GM20000 (cell line): ENCODE results near the gene PHB1.
"Not testable (repeated sequence)": the region's sequence is repeated elsewhere in the genome, so short reads cannot be mapped to it uniquely, and the experiment has no call there.

ENCODE experiments used
- DNase-seq: peaks from one replicate; pipeline ENCODE4 v3.0.0; 2012; ENCODE audit warnings: low spot score
- TF ChIP-seq, protein P1 (sequence below): IDR thresholded peaks from 2 replicates; pipeline ENCODE4 v1.5.1; 2012; ENCODE audit warnings: mild to moderate bottlenecking, control low read depth; ENCODE audit errors: extremely low read depth, missing control alignments

PHB1 gene

DNA sequence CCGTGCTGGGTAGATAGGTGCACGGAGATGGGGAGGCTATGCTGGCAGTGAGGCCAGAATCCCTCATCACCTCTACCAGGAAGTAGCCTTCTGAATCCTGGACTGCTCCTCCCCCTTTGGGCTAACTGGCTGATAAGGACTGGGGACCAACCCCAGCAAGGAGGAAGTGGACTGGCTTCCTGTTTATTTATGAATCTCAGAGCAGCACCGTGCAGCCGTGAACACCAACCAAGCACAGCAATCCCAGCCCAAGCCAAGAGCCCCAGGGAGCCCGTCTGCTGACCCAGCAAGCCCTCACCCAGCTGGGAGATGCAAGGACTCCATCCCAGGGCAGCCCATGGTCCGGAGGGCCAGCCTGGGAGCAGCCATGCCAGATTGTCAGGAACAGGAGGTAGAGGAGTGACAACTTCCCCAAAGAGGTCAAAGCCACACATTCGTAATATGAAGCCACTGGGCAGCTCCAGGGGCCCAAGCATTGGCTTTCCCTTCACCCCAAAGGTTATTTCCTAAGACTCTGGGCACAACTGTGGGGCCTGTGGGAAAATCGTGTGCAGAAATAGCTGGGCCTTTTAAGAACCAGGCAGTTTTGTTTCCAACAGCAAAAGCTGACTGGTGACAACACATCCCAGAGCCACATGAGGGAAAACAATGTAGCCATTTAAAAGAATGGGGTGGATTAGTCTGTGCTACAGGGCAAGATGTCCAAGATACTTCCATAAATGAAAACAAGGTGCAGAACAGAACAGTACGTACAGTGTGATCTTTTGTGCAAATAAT lies 23.9 kb downstream of the PHB1 start:
- DNase-seq, result peak; percentile 49
- TF ChIP-seq, protein P1, sequence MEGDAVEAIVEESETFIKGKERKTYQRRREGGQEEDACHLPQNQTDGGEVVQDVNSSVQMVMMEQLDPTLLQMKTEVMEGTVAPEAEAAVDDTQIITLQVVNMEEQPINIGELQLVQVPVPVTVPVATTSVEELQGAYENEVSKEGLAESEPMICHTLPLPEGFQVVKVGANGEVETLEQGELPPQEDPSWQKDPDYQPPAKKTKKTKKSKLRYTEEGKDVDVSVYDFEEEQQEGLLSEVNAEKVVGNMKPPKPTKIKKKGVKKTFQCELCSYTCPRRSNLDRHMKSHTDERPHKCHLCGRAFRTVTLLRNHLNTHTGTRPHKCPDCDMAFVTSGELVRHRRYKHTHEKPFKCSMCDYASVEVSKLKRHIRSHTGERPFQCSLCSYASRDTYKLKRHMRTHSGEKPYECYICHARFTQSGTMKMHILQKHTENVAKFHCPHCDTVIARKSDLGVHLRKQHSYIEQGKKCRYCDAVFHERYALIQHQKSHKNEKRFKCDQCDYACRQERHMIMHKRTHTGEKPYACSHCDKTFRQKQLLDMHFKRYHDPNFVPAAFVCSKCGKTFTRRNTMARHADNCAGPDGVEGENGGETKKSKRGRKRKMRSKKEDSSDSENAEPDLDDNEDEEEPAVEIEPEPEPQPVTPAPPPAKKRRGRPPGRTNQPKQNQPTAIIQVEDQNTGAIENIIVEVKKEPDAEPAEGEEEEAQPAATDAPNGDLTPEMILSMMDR, result no peak

DNA sequence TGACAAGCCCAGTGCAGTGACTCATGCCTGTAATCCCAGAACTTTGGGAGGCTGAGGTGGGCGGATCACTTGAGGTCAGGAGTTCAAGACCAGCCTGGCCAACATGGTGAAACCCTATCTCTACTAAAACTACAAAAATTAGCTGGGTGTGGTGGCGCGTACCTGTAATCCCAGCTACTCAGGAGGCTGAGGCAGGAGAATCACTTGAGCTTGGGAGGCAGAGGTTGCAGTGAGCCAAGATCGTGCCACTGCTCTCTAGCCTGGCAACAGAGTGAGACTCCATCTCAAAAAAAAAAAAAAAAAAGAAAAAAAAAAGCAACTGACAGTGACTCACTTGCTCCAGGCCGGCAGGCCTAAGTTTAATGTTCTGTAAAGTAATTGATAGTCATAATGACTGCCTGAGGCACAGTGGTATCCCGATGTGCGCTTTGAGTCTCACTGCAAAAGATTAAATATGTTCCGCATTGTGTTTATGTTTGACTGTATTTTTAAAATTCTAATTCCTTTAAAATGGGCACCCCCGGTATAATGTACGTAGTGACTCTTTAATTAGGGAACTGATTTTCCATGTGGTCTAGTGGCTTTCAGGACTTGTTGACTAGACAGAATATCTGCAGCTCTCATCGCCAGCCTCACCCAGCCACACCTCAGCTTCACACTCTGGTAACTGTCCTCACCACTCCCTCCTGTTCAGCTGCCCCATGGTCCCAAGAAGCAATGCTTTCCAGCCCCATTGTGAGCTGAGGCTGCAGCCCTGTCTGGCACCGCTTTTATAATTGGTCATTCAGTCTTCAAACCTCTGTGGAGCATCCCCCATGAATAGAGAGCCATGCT lies 25.0 kb downstream of the PHB1 start:
- not testable (repeated sequence) for DNase-seq

DNA sequence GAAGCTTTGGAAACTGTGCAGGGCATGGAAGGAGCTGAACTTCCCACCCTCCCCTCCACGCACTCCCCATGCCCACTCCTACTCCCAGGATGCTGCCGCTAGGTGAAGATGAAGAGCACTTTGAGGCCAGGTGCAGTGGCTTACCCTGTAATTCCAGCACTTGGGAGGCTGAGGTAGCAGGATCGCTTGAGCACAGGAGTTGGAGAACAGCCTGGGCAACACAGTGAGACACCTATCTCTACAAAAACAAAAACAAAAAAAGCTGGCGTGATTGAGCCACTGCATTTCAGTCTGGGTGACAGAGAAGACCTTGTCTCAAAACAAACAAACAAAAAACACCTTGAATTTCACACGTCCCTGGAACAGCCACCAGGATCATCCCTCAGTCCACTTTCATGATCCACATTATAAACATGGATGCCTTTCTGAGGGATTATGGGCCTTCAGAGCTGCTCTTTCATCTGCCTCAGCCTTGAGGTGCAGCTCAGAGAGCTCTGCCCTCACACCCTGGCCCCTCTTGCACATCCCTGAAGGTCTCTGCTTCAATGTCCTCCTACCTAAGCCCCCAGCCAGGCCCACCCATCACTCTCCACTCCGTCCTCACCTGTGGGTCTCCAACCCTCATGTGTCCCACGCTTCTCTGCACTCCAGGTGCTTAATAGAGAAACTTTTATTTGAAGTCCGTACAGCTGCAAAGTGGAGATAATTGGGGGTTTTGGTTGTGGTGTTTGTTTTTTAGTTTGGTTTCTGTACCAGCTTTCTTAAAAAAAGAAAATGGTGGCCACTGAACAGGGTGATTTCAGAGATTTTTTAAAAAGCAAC lies 25.8 kb downstream of the PHB1 start:
- DNase-seq, result no peak
- TF ChIP-seq, protein P1, result no peak

DNA sequence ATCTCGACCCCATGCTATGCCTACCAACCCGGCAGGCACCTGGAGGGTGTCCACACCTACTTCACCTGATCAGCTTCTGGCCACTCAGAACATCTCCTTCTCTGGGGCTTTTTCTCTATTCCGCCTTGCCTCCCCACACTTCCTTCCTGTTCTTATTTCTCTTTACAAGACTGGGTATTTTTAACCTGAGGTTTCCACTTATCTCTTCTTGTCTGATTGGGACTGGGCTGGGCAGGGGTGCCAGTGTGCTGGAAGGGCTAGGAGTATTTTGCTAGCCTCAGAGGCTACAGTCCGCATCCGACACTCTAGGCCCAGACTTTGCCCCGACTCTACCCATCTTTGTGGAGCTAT lies 26.4 kb downstream of the PHB1 start:
- TF ChIP-seq, protein P1, result no peak
- DNase-seq, result peak; percentile 36

DNA sequence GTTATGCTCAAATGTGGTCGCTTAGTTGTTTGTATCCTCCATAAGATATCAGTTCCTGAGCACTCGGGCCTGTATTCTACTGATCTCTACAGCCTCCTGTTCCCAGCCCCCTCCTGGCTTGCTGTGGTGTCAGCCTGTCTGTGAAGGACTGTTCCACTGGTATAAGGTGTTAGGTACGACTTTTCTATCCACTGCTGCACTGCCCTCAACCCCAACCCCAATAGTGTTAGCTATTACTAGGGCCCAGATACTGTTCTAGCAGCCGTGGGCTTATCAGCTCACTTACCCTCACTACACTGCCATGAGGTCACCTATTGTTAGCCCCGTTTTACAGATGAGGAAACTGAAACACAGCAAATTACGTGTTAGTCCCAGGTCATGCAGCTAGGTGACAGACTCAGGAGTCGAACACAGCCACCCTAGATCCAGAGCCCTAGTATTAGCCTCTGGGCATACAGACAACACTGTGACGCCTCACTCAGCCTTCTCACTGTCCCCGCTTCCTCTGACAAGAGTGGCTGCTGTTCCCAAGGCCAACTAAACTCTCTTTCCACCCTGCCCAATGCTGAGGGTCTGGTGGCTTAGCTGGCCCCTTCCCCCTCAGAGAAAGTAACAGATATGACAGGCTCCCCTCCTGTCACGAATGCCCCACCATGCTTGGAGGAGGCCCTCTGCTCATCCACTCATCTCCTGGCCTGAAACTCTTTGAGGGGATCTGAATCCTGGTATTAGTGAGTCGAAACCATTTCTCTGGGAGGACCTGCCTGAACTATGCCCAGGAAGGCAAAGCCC lies 27.0 kb downstream of the PHB1 start:
- TF ChIP-seq, protein P1, result no peak
- no peak for DNase-seq

DNA sequence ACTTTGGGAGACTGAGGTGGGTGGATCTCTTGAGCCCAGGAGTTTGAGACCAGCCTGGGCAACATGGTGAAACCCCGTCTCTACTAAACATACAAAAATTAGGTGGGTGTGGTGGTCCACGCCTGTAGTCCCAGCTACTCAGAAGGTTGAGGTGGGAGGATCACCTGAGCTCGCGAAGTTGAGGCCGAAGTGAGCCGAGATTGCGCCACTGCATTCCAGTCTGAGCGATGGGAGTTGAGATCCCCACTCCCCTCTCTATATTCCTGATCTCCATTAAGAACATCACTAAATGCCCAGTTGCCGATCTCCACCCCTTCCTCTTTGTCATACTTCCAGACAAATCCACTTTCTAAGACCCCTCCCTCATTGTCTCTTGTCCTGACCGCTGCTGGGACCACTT lies 28.3 kb downstream of the PHB1 start:
- no peak for DNase-seq
- TF ChIP-seq, protein P1, result no peak

DNA sequence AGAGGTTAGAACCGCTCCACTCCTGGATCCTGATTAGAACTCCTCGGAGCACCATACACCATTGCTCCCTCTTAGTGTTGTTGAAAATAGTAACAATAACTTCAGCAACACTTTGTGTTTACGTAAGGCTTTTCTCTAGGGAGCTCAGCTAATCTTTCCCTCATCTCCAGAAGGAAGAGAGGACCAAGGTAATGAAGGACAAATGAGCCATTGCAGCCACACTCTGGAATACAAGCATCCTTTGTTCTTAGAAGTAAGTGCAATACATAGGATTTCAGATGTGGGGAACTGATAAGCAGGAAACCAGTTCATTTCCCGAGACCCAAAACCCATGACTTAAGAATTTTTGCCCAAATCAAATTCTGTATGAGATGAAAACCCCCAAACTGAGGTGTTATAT lies 29.7 kb downstream of the PHB1 start:
- no peak for DNase-seq
- TF ChIP-seq, protein P1, result no peak
